Loucy (cell line): Measurements from ENCODE around the gene CTNND2.

Experiments
- CTCF ChIP-seq: fragments of 200-600 bp; sonication (generic); conservative IDR thresholded peaks from 2 replicates; pipeline ENCODE4 v1.5.1; 2014; ENCODE audit warnings: mild to moderate bottlenecking, antibody characterized with exemption, low read length
- EZH2phosphoT487 ChIP-seq: fragments of 200-600 bp; IDR thresholded peaks from 2 replicates; pipeline ENCODE4 v1.6.1; 2018; ENCODE audit warnings: antibody characterized with exemption, mild to moderate bottlenecking, moderate library complexity, borderline replicate concordance

GRCh38 chr5:11477786-11478185 lies 426.5 kb downstream of the CTNND2 start:
- no peak for TF ChIP-seq CTCF
- TF ChIP-seq EZH2phosphoT487 = no peak
